Activated CD8-positive, alpha-beta memory T cell treated with anti-CD3 and anti-CD28 coated beads, Interleukin-2, amount 50 U/mL, for 24 hours (primary cell): ENCODE results near the gene AMFR.
"Not testable (repeated sequence)": the region's sequence is repeated elsewhere in the genome, so short reads cannot be mapped to it uniquely, and the experiment has no call there.

ENCODE experiments used
- DNase-seq: peaks from one replicate; pipeline ENCODE4 v3.0.0-alpha.2; 2020; ENCODE audit errors: extremely low read depth

AMFR gene

DNA sequence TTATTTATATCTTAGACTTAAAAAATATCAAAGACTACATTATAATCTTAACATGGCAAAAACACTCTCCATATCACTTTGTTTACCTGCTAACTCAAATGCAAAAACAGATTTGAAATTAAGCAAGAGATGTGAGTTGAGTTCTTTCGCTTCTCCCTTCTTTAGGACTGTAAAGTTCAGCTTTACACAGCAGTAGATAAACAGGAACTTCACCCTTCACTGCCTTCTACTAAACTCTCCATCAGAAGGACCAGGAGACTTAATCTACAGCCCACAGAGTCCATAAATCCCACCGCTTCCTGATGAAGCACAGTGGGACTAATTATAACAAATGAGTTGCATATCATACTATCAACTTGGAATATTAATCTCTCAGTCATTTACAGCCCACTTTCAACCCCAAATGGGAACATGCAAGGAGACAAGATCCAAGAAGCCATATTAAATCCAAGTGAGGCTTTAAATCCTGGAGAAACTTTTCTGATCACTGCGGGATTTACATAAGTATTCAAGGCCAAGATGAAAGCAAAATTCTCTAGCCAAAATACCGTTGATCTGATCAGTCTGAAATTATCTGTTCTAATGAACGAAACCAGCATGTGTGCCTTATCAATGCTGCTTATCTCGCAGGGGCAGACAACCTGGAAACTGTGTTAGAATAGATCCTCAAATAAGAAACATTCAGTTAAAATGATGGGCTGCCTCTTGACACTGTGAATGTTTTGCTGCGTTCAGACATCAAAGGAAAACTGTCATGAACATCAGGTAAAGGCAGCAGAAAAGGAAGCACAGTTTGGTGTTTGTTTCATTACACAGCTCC, 1.6 kb downstream of the AMFR start:
- no peak for DNase-seq

DNA sequence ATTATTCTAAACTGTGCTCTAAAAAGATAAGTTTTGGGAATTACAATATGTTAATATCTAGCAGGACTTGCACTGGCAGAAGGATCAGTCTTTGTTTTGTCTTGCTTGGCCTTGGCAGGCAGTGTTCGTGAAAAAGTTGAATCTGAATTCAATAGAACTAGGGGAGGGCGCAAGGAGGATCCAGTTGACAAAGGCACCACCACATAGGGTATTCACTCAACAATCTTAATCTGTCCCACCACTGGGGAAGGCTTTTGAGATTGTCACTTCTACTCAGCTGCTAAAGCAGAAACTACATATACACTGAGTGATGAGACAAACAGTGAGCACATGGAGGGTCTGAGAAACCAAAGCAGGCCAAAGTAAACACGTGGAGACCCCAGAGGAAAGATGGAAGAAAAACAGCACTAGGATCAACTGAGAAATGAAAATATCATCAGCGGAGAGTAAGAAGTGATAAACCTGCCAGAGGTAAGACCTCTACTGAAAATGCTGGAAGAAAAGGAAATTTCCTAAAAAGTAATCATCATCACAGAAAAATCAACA, 2.4 kb downstream of the AMFR start:
- DNase-seq: no peak

DNA sequence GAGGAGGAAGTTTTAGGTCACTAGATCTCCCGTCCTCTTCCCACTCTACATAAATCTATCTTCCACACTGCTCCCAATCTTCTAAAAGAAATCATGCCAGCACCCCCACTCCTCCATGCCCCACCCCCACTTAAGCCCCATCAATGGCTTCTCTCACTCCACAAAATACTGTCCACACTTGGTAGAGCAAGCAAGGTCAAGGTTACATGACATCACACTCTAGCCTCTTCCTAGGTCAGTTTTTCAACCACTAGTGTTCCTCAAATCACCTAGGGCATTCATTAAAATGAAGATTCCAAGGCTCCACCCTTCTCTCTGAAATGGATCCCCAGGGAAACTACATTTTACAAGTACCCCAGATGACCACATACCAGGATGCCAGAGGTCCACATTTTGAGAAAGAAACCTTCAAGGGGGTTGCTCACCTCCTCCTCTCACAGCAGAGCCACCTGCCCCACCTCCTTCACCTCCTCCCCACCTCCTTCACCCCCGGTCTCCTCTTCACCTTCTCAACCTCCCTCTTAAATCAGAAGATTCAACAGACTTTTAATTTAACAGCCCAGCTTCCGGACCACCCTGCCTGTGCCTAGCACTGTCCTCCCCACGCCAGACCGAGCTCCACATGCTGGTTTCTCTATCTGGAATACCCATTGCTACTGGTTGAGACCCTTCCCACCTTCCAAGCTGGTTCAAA, 3.2 kb downstream of the AMFR start:
- no peak for DNase-seq

DNA sequence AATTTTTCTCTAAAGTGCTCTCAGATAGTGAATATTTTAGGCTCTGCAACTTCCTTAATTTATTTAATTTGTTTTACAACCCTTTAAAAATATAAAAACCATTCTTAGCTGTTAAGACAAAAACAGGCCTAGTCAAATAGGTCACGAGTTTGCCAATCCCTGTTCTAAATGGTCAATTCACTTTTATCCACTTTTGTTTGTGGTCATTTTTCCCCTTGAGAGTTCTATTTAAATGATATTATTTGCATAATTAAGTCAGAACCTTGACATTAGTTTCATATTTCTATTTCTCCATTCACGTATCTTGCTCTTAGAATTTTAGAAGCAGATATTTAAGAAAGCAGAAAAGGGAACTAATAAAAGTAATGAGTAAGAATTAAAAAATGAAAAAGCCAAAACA, 4.0 kb downstream of the AMFR start:
- no peak for DNase-seq

DNA sequence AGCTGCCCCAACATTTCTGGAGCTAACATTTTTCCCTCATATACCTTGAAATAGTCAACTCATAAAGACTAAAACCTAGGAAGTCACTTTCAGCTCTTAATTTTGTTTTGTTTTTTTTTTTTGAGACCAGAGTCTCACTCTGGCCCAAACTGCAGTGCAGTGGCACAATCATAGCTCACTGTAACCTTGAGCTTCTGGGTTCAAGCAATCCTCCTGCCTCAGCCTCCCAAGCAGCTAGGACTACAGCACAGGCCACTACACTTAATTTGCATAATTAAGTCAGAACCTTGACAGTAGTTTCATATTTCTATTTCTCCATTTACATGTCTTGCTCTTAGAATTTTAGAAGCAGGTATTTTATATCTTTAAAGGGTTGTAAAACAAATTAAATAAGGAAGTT, 4.7 kb downstream of the AMFR start:
- no peak for DNase-seq

DNA sequence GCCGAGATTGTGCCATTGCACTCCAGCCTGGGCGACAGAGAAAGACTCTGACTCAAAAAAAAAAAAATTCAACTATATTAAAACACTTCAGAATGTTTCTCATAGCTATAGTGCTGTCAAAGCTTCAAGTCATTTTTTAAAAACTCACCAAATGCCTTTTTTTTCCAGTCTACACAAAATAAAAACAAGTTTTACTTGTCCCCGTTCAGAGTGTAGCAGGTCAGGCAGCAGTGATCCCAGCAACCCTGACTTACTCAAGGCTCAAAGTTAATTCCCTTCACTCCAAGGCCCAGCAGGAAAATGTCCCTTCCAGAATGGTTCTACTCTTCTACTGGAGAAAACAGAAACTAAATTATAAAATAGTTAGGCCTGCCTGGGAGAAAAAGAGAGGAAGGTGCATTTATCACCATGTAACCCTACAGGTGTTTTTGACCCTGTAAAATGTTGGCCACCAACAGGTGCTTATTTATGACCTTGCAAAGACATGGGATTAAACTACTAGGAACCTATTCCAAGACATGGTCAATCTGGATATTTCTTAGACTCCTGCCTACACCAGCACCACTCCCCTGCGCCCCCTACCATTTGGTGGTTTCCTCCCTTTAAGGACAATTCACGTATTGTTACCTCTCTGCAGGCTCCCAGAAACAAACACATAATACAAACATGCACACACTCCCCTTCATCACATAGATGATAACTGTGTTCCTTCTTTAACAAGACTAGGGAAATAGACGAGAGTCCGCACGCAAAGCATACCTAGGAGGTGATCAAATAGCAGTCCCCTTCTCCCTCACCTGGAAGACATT, 5.4 kb downstream of the AMFR start:
- DNase-seq: no peak

DNA sequence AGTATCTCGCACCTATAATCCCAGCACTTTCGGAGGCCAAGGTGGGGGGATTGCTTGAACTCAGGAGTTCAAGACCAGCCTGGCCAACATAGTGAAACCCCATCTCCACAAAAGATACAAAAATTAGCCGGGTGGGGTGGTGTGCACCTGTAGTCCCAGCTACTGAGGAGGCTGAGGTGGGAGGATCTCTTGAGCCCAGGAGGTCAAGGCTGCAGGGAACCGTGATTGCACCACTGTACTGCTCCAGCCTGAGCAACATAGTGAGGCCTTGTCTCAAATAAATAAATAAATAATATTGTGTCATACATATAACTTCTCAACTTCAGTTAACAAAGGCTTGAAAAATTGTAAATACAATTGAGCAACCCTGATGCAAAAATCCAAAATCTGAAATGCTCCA, 8.2 kb downstream of the AMFR start:
- no peak for DNase-seq

DNA sequence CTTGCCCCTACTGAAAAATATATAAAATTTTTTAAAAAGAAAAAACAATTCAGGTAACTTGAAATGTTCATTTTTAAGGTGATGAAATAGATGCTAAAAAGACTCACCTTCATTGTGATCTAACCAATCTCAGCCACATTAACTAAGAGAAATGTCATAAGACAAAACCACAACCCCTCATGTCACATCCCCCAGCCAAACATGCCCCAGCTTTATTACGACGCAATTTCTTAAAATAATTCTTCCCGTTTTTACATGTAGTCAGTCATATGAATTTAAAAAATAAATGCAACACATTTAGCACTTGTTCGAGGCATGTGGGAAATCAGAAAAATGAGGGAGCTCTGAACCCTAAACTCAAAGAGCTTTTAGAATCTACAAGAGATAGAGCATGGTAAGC, 9.5 kb downstream of the AMFR start:
- DNase-seq: no peak

DNA sequence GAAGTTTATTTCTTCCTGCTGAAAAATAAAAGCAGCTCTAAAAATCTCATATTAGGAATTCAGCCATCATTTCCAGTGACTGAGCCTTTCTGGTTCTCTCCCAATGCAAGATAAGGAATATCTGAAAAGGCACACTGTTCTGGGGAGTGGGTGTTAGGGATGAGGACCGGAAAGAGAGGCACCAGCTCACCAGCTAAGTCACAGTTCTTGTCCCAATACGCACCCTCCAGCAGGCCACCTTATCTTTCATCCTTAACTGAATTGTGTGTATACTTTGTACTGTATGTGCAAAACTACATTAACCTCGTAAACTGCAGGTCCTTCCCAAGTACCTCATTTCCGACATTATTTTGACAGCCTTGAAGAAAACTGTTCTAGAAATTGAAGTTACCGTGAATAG, 11.0 kb downstream of the AMFR start:
- DNase-seq: no peak

DNA sequence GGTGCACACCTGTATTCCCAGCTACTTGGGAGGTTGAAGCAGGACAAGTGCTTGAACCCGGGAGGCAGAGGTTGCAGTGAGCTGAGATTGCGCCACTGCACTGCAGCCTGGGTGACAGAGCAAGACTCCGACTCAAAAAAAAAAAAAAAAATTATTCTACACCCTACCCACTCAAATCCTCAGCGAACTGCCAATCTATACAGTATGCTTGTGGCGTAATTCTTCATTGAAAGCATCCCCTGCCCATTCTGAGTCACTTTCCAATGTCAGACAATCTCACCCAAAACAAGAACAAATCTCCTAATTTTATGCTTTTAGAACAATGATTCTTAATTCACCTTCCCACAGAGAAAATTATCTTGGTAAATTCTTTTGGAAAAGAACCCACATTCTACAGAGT, 12.0 kb downstream of the AMFR start:
- no peak for DNase-seq

DNA sequence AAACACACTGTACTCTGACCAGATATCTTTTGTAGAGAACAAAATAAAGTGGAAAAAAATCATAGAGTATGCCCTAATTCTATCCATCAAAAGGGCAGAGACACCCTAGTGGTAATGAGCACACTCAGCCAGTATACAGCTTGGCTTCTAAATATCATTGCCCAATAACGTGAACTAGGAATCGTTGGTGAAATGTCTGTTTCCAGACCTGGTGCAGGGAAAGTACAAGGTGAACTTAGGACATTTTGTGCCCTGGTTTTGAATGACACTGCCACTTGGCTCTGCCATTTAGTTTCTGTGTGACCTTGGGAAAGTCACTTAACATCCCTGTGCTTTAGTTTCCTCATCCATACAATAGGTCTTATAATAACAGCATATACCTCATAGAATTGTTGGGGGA, 13.7 kb downstream of the AMFR start:
- no peak for DNase-seq

DNA sequence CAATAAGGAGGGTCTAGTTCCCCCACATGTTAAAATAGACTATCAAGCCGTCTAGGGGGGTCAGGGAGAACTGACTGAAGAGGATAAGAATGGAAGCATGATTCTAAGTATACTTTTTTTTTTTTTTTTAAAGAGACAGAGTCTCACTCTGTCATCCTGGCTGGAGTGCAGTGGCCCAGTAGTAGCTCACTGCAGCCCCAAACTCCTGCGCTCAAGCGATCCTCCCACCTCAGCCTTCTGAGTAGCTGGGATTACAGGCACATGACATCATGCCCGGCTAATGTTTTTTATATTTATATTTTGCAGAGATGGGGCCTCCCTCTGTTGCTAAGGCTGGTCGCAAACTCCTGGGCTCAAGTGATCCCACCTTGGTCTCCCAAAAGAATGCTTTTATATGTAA, 14.2 kb downstream of the AMFR start:
- DNase-seq: no peak

DNA sequence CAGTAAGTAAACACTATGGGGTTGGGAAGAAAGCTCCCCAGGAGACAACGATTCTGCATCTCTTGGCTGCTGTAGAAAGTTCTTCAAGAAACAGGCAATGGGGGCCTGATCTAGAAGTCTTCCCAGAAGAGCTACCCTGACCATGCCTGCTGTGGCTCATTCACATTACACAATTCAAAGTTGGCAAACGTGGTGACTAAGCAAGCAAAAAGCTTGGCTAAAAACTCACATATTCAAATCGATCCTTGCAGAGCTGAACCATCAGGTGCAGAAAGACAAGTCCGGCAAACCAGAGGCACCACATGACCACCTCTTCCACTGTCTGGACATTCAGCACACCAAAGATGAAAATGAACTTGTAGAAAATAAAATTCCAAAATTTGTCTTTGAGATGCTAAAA, 16.1 kb downstream of the AMFR start:
- no peak for DNase-seq

DNA sequence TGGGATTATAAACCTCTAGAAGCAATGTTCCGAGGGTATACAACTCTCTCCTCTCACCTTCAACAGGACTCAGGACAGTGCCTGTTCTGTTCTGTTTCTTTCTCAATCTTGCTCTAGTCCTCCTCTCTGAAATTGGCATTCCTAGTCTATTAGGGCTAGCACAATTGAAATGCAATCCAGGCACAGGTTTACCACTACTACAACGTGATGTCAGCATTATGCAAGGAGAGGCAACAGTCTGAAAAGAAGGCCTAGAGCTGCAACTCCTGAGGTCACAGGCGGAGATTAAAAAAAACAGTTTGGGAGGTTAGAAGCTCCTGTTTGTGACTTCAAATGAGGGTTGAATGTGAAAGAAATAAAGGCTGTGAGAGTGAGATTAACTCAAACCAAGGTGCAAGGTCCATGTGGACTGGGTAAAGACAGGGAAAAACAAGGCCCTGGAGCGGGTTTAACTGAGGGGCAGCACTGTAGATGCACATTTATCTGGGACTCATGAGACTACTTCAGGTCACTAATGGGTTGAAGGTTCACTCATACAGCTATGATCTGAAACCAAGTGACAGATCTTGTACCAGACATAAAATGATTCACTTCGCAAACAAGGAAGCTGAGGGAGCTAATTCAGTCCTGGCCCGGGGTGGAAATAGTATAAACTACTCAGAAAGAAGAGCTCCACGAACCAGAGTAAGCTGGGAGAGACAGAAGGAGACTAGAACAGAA, 16.8 kb downstream of the AMFR start:
- DNase-seq: no peak

DNA sequence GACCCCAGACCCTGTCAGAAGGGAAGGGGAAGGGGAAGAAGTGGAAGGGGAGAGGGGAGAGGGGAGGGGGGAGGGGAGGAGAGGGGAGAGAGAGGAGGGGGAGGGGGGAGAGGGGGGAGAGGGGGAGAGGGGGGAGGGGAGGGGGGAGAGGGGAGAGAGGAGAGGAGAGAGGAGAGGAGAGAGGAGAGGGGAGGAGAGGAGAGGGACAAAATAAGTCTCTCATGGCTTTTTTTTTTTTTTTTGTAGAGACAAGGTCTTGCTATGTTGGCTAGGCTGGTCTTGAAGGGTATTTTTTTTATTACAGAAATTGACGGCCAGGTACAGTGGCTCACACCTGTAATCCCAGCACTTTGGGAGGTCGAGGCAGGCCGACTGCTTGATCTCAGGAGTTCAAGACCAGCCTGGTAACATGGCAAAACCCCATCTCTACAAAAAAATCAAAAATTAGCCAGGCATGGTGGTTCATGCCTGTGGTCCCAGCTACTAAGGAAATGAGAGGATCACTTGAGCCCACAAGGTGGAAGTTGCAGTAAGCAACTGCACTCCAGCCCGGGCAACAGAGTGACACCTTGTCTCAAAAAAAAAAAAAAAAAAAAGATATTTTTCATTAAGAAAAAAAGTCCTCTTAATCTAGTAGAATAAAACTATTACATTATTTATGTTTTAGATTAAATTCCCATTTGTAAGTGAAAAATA, 19.2 kb downstream of the AMFR start:
- DNase-seq: no peak

DNA sequence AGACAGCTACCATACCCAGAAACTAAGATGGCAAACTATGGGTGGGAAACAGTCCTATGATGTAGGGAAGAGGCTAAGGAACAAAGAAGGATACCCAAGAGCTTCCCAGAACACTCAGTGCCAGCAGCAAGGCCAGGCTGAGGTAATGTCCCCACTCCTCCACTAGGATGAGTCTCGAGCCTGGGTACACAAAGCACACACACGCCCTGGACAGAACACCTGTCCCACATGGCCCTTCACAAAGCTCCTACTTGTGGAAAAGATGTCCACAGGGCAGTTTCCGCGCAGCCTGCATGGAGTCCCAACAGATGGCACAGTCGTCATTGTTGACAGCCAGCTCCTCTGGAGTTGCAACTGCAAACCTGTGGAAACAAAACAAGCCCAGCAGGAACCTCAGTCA, 23.9 kb downstream of the AMFR start:
- DNase-seq: no peak

DNA sequence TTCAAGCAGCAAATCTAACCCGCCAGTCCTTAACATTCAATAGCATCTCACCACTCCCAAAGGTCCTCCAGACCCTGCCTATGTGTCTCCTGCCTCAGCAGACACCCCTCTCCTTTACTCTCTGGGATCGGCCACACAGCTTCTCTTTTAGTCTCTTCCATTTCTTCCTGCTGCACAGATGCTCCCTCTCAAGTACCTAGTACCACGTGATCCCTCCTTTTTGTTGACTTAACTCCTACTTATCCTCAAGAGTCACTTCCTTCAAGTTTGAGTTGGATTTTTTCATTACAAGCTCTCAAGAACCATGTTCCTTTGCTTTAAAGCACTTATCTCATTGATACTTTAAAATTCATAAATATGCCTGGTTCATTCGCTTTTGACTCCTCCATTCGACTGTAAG, 24.9 kb downstream of the AMFR start:
- no peak for DNase-seq

DNA sequence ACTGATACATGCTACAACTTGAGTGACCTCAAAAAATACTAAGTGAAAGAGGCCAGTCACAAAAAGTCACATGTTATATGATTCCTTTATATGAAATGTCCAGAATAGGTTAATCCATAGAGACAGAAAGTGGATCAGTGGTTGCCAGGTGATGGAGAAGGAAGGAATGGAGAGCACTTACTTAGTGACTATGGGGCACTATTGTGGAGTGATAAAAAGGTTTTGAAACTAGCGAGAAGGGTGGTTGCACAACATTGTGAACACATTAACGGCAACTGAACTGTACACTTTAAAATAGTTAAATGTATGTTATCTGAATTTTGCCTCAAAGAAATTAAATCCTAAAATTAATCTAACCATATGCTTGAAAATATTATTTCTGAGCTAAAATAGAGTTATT, 25.9 kb downstream of the AMFR start:
- DNase-seq: no peak

DNA sequence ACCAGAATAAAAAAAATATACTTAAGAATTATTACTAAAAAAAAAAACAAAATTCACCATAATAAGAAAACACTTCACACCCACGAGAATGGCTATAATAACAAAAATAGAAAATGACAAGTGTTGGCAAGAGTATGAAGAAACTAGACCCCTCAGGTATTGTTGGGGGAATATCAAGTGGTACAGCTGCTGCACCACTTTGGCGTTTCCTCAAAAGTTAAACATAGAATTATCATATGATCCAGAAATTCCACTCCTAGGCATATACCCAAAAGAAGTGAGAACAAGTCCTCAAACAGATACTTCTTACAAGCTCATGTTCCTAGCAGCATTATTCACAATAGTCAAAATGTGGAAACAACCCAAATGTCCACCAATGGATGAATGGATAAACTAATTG, 26.3 kb downstream of the AMFR start:
- no peak for DNase-seq

DNA sequence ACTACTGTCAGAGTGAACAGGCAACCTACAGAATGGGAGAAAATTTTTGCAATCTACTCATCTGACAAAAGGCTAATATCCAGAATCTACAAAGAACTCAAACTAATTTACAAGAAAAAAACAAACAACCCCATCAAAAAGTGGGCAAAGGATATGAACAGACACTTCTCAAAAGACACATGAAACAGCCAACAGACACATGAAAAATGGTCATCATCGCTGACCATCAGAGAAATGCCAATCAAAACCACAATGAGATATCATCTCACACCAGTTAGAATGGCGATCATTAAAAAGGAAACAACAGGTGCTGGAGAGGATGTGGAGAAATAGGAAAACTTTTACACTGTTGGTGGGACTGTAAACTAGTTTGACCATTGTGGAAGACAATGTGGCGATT, 28.6 kb downstream of the AMFR start:
- not testable (repeated sequence) for DNase-seq

DNA sequence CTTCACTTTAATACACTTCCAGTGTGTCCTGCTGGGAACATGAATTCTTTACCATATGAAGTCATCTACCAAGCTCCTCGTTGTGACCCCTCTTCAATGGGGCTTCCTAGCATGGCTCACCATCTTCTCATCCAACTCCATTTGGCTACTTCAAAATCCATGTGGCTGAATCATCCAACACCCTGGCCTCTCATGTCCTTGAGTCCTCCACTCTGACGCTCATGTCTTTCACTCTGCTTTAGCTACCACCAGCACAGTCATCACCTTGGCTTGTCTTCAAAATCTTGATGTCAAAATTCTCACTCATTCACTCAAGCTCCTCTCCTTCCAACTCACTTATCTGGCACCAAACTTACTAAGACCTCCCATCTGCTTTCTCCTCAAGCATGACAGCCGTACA, 35.8 kb downstream of the AMFR start:
- no peak for DNase-seq
